ENCODE measurements around the gene TIAM1.

Gene TIAM1

GRCh38 chr21:31088474-31088751 lies 255.6 kb downstream of the TIAM1 start:
- H3K4me1 ChIP-seq (ENCODE audit: insufficient read depth, low read length) = no peaks in the 10 kb centered on the region; the same call in 1 of the 2 replicates
- no peaks in the 10 kb centered on the region for H3K9me3 ChIP-seq (ENCODE audit: control insufficient read depth, insufficient read depth, low read length)
- H3K36me3 ChIP-seq (ENCODE audit: insufficient read depth, low read length) = no peaks in the 10 kb centered on the region
- H3K9ac ChIP-seq (ENCODE audit: low read depth, low read length) = peak overlapping the region; percentile 42; the same call in 1 of the 2 replicates

- Histone ChIP-seq H3K9ac (ENCODE audit: low read depth, low read length) (peak overlapping the region; percentile 42; the same call in 1 of the 2 replicates), H3K36me3 (ENCODE audit: insufficient read depth, low read length) (no peaks in the 10 kb centered on the region), H3K9me3 (ENCODE audit: control insufficient read depth, insufficient read depth, low read length) (no peaks in the 10 kb centered on the region), H3K4me1 (ENCODE audit: insufficient read depth, low read length) (no peaks in the 10 kb centered on the region; the same call in 1 of the 2 replicates)
Observed at GRCh38 chr21:31087639-31088473, 256.2 kb downstream of the TIAM1 start.

GRCh38 chr21:31084689-31085088 lies 259.4 kb downstream of the TIAM1 start:
- H3K36me3 ChIP-seq (ENCODE audit: insufficient read depth, low read length) = no peaks in the 10 kb centered on the region
- no peaks in the 10 kb centered on the region for H3K9me3 ChIP-seq (ENCODE audit: control insufficient read depth, insufficient read depth, low read length)
- no peak overlapping the region for H3K9ac ChIP-seq (ENCODE audit: low read depth, low read length)
- H3K4me1 ChIP-seq (ENCODE audit: insufficient read depth, low read length) = no peaks in the 10 kb centered on the region; the same call in 1 of the 2 replicates

GRCh38 chr21:31078796-31079195 lies 265.3 kb downstream of the TIAM1 start:
- no peaks in the 10 kb centered on the region for H3K9me3 ChIP-seq (ENCODE audit: control insufficient read depth, insufficient read depth, low read length)
- H3K36me3 ChIP-seq (ENCODE audit: insufficient read depth, low read length) = no peaks in the 10 kb centered on the region
- H3K9ac ChIP-seq (ENCODE audit: low read depth, low read length) = no peak overlapping the region
- H3K4me1 ChIP-seq (ENCODE audit: insufficient read depth, low read length) = no peaks in the 10 kb centered on the region

GRCh38 chr21:31078216-31078615 lies 265.8 kb downstream of the TIAM1 start:
- no peaks in the 10 kb centered on the region for H3K9me3 ChIP-seq (ENCODE audit: control insufficient read depth, insufficient read depth, low read length)

GRCh38 chr21:31075848-31076247 lies 268.2 kb downstream of the TIAM1 start:
- no peak overlapping the region for H3K9ac ChIP-seq (ENCODE audit: low read depth, low read length)
- H3K36me3 ChIP-seq (ENCODE audit: insufficient read depth, low read length) = no peaks in the 10 kb centered on the region
- H3K4me1 ChIP-seq (ENCODE audit: insufficient read depth, low read length) = no peaks in the 10 kb centered on the region

More at GRCh38 chr21:31078216-31078615, 265.8 kb downstream of the TIAM1 start:
- Histone ChIP-seq H3K9ac (ENCODE audit: low read depth, low read length) (no peak overlapping the region), H3K4me1 (ENCODE audit: insufficient read depth, low read length) (no peaks in the 10 kb centered on the region), H3K36me3 (ENCODE audit: insufficient read depth, low read length) (no peaks in the 10 kb centered on the region)

GRCh38 chr21:31072533-31072932 lies 271.5 kb downstream of the TIAM1 start:
- Histone ChIP-seq H3K9ac (ENCODE audit: low read depth, low read length) (no peak overlapping the region), H3K36me3 (ENCODE audit: insufficient read depth, low read length) (no peaks in the 10 kb centered on the region), H3K4me1 (ENCODE audit: insufficient read depth, low read length) (no peaks in the 10 kb centered on the region), H3K9me3 (ENCODE audit: control insufficient read depth, insufficient read depth, low read length) (no peaks in the 10 kb centered on the region)

More at GRCh38 chr21:31075848-31076247, 268.2 kb downstream of the TIAM1 start:
- H3K9me3 ChIP-seq (ENCODE audit: control insufficient read depth, insufficient read depth, low read length) = no peaks in the 10 kb centered on the region
